Activated T-cell treated with anti-CD3 and anti-CD28 coated beads for 4 hours (primary cell): ENCODE measurements around the gene FCER2.

ENCODE experiments used
- DNase-seq: peaks from one replicate; pipeline ENCODE4 v3.0.0-alpha.2; 2020

Gene FCER2

GRCh38 chr19:7676376-7676775, 25.6 kb downstream of the FCER2 start:
- no peak for DNase-seq

DNA sequence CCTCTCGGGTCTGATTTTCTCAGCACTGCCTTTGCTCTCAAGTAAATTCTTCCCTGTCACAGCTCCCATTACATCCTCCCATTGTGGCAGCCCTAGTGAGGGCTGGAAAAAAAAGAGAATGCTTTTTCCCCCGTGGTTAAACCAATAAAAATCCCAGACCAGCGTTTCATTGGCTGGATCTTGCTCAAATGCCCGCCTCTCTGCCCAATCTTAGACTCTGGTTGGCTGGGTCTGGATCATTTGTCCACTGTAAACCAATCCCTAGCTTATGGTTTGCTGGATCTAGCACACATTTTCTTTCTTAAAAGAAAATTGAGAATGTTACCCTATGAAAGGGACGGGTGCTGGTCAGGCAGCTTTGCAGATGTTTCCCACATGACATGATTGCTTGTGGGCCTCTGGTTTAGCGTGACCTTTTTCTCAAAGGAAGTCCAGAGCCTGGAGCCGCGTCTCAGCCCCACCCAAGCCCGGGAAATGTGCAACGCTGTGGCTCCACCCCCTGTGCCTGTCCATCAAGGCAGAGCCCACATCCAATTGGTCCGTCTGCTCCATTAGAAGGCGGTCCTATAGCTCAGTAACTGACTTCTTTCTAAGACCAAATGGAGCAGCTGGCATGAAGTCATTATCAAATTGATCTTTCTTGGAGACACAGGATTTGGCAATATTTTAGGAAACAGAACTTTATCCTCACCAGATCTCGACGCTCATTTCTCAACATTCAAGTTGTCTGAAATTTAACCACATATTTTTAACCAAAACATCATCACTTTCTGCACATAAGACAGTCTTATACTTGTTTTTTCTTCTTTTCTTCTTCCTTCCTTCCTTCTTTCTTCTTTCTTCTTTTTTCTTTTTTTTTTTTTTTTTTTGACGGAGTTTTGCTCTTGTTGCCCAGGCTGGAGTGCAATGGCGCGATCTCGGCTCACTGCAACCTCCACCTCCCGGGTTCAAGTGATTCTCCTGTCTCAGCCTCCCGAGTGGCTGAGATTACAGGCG, 27.6 kb downstream of the FCER2 start:
- DNase-seq, result no peak

GRCh38 chr19:7672522-7672921, 29.4 kb downstream of the FCER2 start:
- no peak for DNase-seq

- no peak for DNase-seq
Measured at GRCh38 chr19:7670790-7671189, 31.1 kb downstream of the FCER2 start.

- no peak for DNase-seq
Measured at GRCh38 chr19:7670150-7670783, 31.7 kb downstream of the FCER2 start.

GRCh38 chr19:7669641-7670040, 32.3 kb downstream of the FCER2 start:
- no peak for DNase-seq

- no peak for DNase-seq
Measured at GRCh38 chr19:7668842-7669241, 33.1 kb downstream of the FCER2 start, which contains the start of gene RETN. Gene RETN, plus strand, starts transcription at chr19:7669049. Its CDS starts 278 bp downstream, at chr19:7669327.

- DNase-seq, result no peak
Measured at GRCh38 chr19:7665076-7665475, 36.9 kb downstream of the FCER2 start.

GRCh38 chr19:7663706-7664105, 38.2 kb downstream of the FCER2 start:
- no peak for DNase-seq

- DNase-seq, result no peak
Measured at GRCh38 chr19:7662657-7663056, 39.3 kb downstream of the FCER2 start.

- DNase-seq, result no peak
Measured at GRCh38 chr19:7661744-7662538, 40.0 kb downstream of the FCER2 start.

- DNase-seq, result no peak
Measured at GRCh38 chr19:7658219-7658686, 43.7 kb downstream of the FCER2 start.

DNA sequence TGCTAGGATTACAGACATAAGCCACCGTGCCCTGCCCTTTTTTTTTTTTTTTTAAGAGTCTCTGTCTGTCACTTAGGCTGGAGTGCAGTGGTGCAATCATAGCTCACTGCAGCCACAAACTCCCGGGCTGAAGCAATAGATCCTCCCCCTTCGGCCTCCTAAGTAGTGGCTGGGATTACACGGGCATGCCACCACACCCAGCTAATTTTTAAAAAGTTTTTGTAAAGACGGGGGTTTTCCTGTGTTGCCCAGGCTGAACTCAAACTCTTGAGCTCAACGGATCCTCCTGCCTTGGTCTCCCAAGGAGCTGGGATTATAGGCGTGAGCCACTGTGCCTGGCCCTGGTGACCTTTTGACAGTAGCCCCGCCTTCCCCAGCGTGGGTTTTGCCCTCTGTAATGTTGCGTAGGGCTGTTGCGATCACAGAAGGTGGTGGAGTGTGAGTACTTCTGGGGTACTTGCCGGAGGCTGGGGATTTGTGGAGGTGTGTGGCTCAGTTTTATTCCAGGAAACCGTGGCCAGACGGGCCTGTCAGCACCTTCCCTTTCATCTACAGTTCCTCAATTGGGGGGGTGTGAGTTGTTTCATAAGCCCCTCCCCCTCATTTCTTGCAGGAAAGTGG, 44.7 kb downstream of the FCER2 start:
- DNase-seq, result no peak

DNA sequence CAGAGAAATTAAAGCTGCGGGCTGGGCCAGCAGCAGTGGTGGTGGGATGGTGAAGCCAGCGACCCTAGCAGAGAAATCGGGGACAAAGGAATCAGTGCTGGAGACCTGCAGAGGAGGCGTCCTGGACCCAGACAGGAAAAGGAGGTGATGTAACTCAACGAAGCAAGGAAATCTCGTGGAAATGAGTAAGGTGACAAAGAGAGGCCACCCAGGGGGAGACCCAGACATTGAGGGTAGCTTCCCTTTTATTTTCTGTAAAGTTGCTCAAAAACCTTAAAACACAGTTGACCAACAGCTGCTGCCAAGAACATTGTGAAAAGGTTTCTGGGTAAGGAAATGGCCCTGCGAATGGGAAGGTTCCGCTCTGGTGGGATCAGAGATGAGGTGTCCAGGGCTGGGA, 46.4 kb downstream of the FCER2 start:
- no peak for DNase-seq

DNA sequence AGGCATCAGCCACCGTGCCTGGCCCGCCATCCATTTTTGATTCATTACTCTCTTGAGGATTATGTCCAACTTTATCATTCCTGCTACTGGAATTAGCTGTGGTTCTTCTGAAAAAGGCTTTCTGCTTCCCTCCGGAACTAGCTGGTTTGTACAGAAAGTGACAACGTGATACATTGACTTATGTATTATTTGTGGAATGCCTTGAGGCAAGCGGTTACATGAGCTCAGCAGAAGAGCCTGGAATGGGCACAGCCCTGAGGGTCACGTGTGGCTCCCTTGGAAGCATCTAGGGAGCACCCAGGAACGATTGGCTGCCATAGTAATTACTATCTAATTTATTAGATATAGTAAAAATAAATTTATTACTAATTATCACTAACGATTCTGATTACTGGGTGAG, 47.5 kb downstream of the FCER2 start:
- DNase-seq, result no peak

DNA sequence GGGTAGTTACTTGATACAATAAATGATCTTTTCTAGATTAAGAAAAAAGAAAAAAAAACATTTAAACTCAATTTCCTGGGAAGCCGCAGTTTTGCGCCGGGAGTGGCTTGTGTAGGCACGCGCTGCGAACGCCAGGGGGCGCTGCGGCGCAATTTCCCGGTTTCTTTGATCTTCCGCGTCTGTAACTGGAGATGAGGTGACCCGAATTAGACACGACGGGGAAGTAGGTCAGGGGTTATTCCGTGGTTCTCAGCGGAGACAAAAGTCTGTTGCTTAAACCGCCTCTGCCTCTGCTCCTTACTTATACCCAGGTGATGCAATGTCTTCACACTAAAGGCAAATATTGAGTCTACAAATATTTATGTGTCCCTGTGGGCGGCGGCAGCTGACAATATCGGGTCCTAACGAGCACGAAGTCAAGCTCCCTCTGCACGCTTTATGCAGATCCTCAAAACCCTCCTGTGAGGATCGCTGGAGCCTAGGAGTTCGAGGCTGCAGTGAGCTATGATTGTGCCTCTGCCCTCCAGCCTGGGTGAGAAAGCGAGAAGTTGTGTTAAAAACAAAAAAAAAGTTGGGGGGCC, 49.8 kb downstream of the FCER2 start:
- DNase-seq, result peak; percentile 88

DNA sequence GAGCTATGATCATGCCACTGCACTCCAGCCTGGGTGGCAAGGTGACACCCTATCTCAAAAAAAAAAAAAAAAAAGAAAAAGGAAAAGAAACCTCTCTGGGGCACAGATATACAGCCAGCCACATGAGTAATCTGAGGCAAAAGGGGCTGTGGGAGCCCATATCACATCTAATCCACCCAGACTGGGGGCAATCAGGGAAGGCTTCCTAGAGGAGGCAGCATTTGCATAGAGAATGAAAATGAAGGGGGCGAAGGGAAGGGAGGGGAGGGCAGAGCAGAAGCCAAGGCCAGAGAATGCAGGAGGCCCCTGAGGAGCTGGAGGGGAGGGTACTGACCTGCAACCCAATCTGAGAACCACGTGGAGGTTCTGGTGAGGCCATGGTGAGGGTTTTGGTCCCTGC, 51.8 kb downstream of the FCER2 start:
- DNase-seq, result no peak

DNA sequence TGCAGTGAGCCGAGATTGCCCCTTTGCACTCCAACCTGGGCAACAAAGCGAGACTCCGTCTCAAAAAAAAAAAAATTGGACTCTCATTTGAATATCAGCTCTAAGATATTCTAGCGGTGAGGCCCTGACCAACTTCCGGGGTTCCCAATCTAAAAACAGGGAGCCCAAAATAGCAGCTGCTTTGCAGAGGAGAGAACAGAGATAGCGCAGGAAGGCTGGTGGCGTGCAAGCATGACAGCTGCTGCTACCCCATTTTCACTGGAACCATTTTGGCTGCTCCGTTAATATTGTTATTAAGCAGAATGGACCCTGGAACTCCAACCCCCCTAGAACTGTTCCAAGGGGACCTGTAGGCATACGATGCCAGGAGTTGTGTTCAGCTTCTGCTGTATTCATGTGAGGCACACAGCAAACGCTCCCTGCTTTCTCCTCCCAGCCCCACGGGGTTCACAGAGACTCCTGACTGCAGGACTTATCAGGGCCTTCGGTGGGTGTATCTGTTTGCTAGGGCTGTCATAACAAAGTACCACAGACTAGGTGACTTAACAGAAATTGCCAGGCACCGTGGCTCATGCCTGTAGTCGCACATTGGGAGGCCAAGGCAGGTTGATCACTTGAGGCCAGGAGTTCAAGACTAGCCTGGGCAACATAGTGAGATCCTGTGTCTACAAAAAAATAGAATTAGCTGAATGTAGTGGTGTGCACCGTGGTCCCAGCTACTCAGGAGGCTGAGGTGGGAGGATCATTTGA, 53.5 kb downstream of the FCER2 start:
- DNase-seq, result no peak

GRCh38 chr19:7647156-7647555, 54.8 kb downstream of the FCER2 start:
- DNase-seq, result no peak

GRCh38 chr19:7646426-7646700, 55.6 kb downstream of the FCER2 start:
- DNase-seq, result no peak

GRCh38 chr19:7645656-7646425, 56.1 kb downstream of the FCER2 start:
- no peak for DNase-seq
